Activated gamma-delta T cell (primary cell): Measurements from ENCODE around the gene NR1H2.
A peak's percentile ranks its signal among the peaks of the same experiment; 100 is the strongest.
"Not testable (repeated sequence)": the region's sequence is repeated elsewhere in the genome, so short reads cannot be mapped to it uniquely, and the experiment has no call there.

Source experiments
- DNase-seq: peaks from one replicate; lab custom pipeline; 2025; lab: John Stamatoyannopoulos, UW

Gene NR1H2

GRCh38 chr19:50344661-50345318 is 31.5 kb upstream of the NR1H2 start:
- no peak for DNase-seq

GRCh38 chr19:50347089-50347581 is 29.1 kb upstream of the NR1H2 start:
- DNase-seq = not testable (repeated sequence)

GRCh38 chr19:50349277-50350057 is 26.8 kb upstream of the NR1H2 start:
- DNase-seq = no peak

- no peak for DNase-seq
Measured at GRCh38 chr19:50352242-50352641, 24.0 kb upstream of the NR1H2 start.

GRCh38 chr19:50353487-50353880 is 22.8 kb upstream of the NR1H2 start:
- DNase-seq = not testable (repeated sequence)

GRCh38 chr19:50356691-50357177 is 19.5 kb upstream of the NR1H2 start:
- DNase-seq = no peak

- peak; percentile 75 for DNase-seq
Measured at GRCh38 chr19:50357178-50358100, 18.8 kb upstream of the NR1H2 start.

- peak; percentile 58 for DNase-seq
Measured at GRCh38 chr19:50358483-50359327, 17.6 kb upstream of the NR1H2 start.

GRCh38 chr19:50359328-50359818 is 16.9 kb upstream of the NR1H2 start:
- no peak for DNase-seq

GRCh38 chr19:50361290-50362029 is 14.8 kb upstream of the NR1H2 start:
- no peak for DNase-seq

GRCh38 chr19:50362030-50362412 is 14.2 kb upstream of the NR1H2 start:
- no peak for DNase-seq

- DNase-seq = no peak
Measured at GRCh38 chr19:50362656-50363424, 13.4 kb upstream of the NR1H2 start.

GRCh38 chr19:50365434-50366306 is 10.6 kb upstream of the NR1H2 start, which contains the start of gene NAPSA:
TSS of gene NAPSA (minus strand) at chr19:50365639. CDS start at chr19:50365621, 18 bp downstream.
- DNase-seq = no peak

- DNase-seq = no peak
Measured at GRCh38 chr19:50368649-50369570, 7.3 kb upstream of the NR1H2 start.

- no peak for DNase-seq
Measured at GRCh38 chr19:50371914-50372475, 4.3 kb upstream of the NR1H2 start.

GRCh38 chr19:50377051-50377461 is 799 bp downstream of the NR1H2 start:
- no peak for DNase-seq

GRCh38 chr19:50377517-50377916 is 1.3 kb downstream of the NR1H2 start:
- DNase-seq = no peak
